Measurements from ENCODE around the gene POU6F2.

The POU6F2 gene

DNA sequence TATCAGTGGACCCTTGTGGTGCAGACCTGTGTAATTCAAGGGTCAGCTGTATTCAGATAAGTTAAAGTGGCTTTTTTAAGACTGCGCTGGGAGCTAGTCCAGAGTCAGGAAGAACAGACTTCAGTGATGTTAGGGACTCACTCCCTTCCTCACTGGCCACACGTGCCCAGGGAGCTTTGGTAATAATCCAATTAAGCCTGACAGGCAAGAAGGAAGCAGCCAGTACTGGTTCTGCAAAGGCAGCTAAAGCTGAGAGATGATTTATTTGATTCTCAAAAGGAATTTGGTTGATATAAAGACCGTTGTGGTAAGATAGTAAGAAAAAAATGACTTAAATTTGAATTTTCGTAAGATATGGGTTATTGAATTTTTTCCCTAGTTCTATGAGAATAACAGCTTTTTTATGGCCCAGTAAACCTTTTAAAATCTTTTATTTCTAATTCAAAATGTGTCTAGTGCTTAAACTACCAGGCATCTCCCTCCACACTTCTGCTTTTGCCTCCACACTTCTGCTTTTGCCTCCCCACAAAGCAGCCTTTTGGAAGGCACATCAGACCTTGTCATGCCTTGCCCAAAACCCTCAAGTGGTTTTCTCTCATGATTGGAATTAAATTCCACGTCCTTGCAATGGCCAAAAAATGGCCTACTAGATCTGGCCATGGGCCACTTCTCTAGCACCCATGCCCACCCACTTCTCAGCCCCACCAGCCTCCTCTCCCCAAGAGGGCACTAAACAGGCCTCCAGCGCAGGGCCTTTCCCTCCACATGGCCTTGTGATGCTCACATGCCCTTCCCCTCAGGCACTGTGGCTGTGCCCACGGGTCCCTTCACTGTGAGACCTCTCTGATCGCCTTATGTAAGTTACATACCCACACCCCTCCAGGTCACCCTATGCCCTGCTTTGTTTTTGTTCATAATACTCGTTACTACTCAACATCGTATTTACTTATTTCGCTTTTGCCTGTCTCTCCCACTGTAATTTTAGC lies 92.5 kb downstream of the POU6F2 start:
- DNase-seq (ENCODE audit: low read depth in 2 of 2) = no peak

DNA sequence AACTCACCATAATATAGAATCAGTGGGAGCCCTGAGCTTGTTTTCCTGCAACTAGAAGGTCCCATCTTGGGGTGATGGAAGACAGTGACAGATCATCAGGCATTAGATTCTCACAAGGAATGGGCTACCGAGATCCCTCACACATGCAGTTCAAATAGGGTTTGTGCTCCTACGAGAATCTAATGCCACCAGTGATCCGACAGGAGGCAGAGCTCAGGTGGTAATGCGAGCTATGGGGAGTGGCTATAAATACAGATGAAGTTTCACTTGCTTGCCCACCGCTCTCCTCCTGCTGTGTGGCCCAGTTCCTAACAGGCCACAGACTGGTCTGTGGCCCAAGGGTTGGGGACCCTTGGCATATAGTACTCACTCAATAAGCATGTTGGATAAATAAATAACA lies 93.4 kb downstream of the POU6F2 start:
- DNase-seq (ENCODE audit: low read depth in 2 of 2) = no peak

DNA sequence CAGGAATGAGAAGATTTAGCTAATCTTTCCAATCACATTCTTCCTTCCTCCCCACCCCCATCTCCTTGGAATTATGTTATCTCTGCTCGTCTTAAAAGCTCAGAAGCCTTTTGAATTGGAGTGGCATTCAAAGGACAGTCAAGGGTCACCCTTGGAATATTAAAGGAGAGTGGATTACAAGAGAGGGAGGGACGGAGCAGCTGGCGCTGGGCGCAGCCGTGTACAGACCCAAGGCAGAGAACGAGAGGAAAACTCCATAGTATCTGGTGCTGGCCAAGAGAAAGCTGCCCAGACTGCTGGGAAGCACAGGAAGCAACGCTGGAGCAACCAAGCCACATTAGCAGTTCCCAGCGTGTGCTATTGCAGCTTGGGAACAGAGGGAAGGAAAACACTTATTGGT lies 95.7 kb downstream of the POU6F2 start:
- no peak for DNase-seq (ENCODE audit: low read depth in 2 of 2)

DNA sequence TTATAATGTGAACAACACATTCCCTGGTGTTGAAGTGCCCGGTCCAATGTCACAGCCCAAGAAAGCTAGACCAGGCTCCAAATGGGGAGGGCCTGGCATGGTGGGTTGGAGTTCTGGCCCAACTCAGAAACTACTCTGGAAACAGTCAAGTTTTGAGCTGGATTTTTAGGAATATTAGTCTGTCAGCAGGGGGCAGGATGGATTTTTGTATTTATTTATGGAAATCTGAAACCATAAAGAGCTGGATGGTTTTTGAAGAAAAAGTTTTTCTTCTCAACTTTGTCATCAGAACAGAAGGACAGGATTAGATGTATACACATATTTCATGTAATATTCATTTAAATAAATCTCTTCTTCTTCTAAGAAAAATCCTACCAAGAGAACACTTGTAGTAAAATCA lies 97.5 kb downstream of the POU6F2 start:
- DNase-seq (ENCODE audit: low read depth in 2 of 2) = no peak

GRCh38 chr7:39083781-39084180 lies 106.1 kb downstream of the POU6F2 start:
- no peak for DNase-seq (ENCODE audit: low read depth in 2 of 2)

- DNase-seq (ENCODE audit: low read depth in 2 of 2) = no peak
These were observed 106.6 kb downstream of the POU6F2 start for GRCh38 chr7:39084349-39084748.

DNA sequence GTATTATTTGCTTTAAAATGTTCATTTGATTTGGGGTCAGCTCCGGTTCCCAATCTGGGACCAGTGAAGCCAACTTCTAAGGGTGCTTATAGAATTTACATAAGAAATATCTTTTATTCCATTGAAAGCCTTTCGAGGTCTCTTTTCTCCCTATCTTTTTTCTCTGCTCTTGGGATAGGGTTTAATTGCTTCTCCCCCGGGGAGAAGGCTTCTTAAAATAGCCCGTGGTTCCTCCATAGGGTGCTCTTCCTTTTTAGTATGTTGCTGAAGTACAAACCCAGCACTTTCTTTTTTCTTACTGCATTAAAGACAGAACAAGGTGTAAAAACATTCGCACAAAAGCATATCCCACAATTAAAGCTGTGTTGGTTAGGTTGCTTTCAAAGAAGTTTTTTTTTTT lies 107.5 kb downstream of the POU6F2 start:
- no peak for DNase-seq (ENCODE audit: low read depth in 2 of 2)

DNA sequence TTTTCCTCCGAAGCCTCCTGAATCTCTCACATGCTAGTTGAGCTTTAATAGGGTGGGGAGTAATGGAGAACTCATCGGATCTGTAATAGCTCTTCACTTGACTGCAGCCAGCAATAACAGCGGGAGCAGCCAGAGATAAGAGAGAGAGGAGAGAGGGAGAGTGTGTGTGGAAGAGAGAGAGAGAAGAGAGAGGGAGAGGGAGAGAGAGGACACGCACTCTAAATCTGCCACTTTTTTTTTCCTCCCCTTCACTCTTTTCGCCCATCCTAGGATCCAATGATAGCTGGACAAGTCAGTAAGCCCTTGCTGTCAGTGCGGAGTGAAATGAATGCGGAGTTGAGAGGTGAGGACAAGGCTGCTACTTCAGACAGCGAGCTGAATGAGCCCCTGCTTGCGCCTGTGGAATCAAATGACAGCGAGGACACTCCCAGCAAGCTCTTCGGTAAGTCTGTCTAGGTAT lies 107.9 kb downstream of the POU6F2 start:
- DNase-seq (ENCODE audit: low read depth in 2 of 2) = no peak

DNA sequence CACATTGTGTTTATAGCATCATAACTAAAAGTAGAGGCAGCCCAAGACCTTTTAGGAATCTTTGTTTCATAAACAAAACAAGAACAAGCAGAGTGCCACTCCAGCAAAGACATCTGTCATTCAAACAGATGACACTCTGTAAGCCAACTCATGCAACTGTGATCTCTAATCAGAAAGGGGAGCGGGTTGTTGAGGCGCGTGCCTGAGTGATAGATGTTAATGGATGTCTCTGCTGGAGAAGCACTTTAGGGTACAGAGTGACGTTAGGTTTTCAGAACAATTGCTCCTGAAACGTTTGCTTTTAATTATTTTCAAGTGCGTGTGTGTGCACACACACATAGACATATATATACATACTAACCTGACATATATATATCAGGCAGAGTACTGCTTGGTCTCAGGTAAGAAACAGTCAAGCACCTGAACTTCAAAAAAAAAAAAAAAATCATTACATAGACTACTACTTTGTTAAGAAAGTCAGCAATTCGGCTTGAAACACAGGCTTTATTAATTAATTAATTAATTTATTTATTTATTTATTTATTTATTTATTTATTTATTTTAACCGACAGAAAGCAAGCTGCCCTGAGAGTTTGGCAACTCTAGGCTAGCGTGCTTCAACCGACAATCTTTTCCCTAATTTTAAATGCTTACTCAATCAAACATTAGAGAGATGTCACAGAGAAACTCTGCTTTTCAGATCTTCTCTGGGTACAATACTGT lies 109.1 kb downstream of the POU6F2 start:
- DNase-seq (ENCODE audit: low read depth in 2 of 2) = no peak

GRCh38 chr7:39088730-39089593 lies 111.3 kb downstream of the POU6F2 start:
- no peak for DNase-seq (ENCODE audit: low read depth in 2 of 2)

GRCh38 chr7:39091145-39091544 lies 113.4 kb downstream of the POU6F2 start:
- no peak for DNase-seq (ENCODE audit: low read depth in 2 of 2)

DNA sequence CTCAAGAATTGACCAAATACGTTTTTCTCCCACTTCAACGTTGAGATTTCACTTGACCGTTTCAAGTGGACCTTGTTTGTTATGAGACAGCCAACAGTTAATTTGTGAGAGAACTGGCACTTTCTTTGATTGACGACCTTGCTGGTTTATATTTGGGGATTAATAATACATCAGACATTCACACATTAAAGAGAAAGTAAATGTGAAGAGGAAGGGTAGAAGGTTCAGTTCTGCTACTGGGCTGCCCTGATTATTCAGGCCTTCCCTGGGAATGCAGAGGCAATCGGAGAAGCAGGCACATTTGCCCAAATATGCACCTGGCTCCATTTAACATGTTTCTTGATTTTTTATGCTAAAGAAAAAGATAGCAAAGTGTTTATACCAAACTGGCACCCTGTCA lies 114.1 kb downstream of the POU6F2 start:
- DNase-seq (ENCODE audit: low read depth in 2 of 2) = no peak

DNA sequence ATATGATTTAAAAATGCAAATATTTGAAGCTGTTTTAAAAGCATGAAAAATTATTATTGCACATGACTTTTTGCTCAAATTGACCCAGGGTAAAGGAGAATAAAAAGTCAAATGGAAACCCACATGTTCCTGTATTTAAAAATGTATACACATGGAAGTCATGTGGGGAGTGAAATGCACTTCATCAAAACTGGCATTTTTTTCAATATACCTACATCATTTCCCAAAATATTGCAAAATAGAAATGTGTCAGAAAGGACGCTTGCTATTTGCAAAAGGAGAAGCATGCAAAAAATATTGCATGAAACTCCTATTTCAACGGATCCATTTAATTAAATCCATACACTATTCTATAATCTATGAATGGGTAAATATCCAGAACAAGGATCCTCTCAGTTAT lies 117.0 kb downstream of the POU6F2 start:
- no peak for DNase-seq (ENCODE audit: low read depth in 2 of 2)

GRCh38 chr7:39095875-39096619 lies 118.3 kb downstream of the POU6F2 start:
- no peak for DNase-seq (ENCODE audit: low read depth in 2 of 2)

DNA sequence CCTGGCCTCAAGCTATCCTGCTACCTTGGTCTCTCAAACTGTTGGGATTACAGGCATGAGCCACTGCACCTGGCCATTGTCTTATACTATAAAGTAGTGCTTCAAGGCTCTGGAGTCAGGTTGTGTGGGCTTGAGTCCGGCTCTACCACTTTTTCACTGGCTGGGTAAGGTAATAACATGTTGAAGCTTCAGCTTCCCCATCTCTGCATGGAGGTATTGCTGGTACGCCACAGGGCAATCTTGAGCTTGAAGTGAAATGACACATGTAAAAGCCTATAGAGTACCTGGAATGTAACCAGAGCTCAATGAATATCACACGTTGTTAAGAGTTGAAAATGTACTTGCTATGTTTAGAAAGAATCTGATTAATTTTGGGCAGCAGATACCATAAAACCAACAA lies 120.8 kb downstream of the POU6F2 start:
- DNase-seq (ENCODE audit: low read depth in 2 of 2) = no peak

DNA sequence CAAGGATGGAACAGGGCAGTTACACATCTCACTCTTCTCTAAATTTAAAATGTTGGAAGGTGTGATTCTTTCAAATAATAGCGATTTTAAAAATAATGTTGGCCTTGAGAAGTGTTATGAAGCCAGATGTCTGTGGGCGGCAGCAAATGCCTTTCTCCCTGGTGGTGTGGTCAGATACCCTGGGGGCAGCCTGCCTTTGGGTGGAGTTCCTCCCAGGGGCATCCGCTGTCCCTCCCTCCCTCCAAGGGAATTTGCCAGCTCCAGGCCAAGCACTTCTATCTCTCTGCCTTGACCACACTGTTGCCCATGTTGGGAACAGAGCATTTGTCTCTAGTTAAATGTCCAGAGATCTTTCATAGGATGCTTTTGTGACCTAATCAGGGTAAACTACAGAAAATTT lies 121.4 kb downstream of the POU6F2 start:
- DNase-seq (ENCODE audit: low read depth in 2 of 2) = no peak

GRCh38 chr7:39100270-39100669 lies 122.6 kb downstream of the POU6F2 start:
- no peak for DNase-seq (ENCODE audit: low read depth in 2 of 2)

DNA sequence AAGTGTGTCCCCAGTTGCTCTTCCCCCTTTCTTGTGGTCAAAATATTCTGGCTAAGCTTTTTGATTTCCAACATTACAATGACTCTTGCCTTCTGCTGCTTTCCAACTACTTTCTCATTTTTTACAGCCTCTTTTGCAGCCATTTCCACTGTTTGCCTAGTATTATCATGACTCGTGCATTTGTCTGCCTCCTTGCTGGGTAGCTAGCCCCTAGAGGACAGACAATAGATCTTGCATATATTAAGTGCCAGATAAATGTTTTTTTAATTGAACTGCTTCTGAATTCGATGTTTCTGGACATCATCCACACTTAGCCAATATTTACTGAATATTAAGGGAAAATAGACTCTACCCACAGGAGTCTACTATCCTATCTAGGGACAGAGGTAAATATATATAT lies 124.5 kb downstream of the POU6F2 start:
- no peak for DNase-seq (ENCODE audit: low read depth in 2 of 2)

GRCh38 chr7:39105720-39106119 lies 128.0 kb downstream of the POU6F2 start:
- DNase-seq (ENCODE audit: low read depth in 2 of 2) = no peak

DNA sequence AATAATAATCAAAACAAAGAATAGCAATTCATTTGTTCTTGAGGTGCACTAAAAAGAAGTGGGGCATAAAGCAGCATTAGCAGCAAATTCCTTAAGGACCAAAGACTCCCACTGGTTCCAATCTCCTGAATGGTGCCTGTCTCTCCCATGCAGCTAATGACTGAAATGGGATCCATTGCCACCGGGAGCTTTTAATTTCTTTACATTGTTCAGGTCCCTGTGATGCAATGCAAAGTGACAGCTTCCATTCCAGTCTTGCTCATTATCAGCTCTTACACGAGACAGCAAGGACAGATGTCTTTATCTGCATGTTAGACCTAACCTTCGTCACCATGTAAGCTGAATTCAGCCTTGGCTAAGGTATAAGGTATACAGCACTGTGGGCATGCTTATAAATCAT lies 148.1 kb downstream of the POU6F2 start:
- no peak for DNase-seq (ENCODE audit: low read depth in 2 of 2)

DNA sequence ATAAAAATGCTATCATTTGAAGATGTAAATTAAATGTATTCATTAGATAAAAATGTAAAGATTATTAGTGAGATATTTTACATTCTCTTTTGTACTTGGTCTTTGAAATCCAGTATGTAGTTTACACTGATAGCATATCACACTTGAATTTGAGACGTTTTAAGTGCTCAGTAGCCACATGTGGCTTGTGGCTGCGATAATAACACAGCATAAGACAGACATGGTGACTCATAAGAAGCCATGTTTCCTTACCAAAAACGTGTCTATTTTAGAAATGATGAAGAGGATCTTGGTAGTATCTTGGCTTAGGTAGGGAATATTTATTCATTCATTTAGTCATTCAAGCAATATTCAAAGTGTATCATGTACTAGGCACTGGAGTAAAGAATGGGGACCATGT lies 149.3 kb downstream of the POU6F2 start:
- DNase-seq (ENCODE audit: low read depth in 2 of 2) = no peak
